H1 (cell line): ENCODE measurements around the gene ZNF180. TPM values are rescaled to one million over a fixed set of nuclear protein-coding genes. Genes with fewer than 3 reads are reported as not detected.

Source experiments
- GABPA ChIP-seq: IDR thresholded peaks from 2 replicates; pipeline ENCODE4 v1.6.1; 2011; ENCODE audit warnings: mild to moderate bottlenecking, low read length, moderate library complexity, borderline replicate concordance; ENCODE audit not compliant: insufficient read depth
- POLR2AphosphoS5 ChIP-seq: IDR thresholded peaks from 2 replicates; pipeline ENCODE4 v1.6.1; 2011; ENCODE audit warnings: low read depth, low read length
- POU5F1 ChIP-seq: IDR thresholded peaks from 2 replicates; pipeline ENCODE4 v1.6.1; 2011; ENCODE audit warnings: low read depth, mild to moderate bottlenecking, low read length, moderate library complexity
- TEAD4 ChIP-seq: IDR thresholded peaks from 2 replicates; pipeline ENCODE4 v1.6.1; 2012; ENCODE audit warnings: low read depth, low read length, inconsistent platforms, mixed read lengths
- polyA plus RNA-seq, 7 experiments: library from polyadenylated mRNA; depleted of rRNA in 3 of 7; stranded (reverse) in 5 of 7; unstranded in 2 of 7; fragments of >200 nt in 5 of 7; fragments of 200-250 nt in 2 of 7; gene quantifications; 1 replicate in 5 of 7; 2 replicates in 1 of 7; 4 replicates in 1 of 7; pipeline versions ENCODE4 v1.2.1 to v1.2.3, GENCODE V29; 2011 to 2013; ENCODE audit warnings: missing spikeins in 2 of 7, mixed read lengths in 2 of 7
- total RNA-seq: library from RNA; stranded (reverse); fragmentation: NEBNext Ultra II Directional; extraction: Animal tissue kit (Norgen Biotek cat#: 25700); gene quantifications from 2 replicates; pipeline ENCODE4 v1.2.1, GENCODE V29; 2021

ZNF180 gene
- total and polyA plus RNA-seq, 2 of the 8 experiments (the other 6 are each of a cell fraction or from before 2014, with no cell fraction given) = 1.3 to 8.5 TPM

DNA sequence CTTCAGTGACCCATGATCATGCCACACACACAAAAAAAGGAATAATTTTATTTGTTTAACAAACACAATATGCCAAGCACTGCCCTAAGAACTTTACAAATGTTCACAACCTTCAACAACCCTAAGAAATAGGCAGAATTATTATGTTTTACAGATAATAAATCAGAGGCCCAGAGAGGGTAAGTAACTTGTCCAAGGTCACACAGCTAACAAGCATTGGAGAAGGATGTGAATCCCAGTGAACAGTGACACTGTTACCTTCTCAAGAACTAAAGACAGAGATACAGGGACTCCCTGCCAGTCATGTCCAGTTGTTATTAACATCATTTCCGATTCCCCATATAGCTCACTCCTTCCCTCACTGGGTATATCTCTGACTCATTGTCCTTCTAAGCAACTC is 15.6 kb upstream of the ZNF180 start (continued):
- TF ChIP-seq POU5F1 (no peak), TEAD4 (no peak), GABPA (no peak), POLR2AphosphoS5 (no peak)
